OCI-LY3 (cell line): ENCODE results near the gene PCLO.

Experiments used
- H2AFZ ChIP-seq: fragments of 200-600, 300-600 bp; shearing (Covaris generic); 2 replicates; pipeline ENCODE4 v1.6.0; 2014; ENCODE audit warnings: antibody characterized with exemption, low read depth, low read length
- H3K27ac ChIP-seq: fragments of 200-600, 300-600 bp; sonication (generic); 2 replicates; pipeline ENCODE4 v1.5.1; 2014; ENCODE audit warnings: mild to moderate bottlenecking, low read length, moderate library complexity, mixed read lengths
- H3K27me3 ChIP-seq: fragments of 200-600, 300-600 bp; sonication (generic); 2 replicates; pipeline ENCODE4 v1.6.1; 2014; ENCODE audit warnings: low read depth, low read length, mixed read lengths
- H3K36me3 ChIP-seq: fragments of 200-600, 300-600 bp; sonication (generic); replicated peaks from 2 replicates; pipeline ENCODE3; 2014; ENCODE audit warnings: low read depth, low read length, mixed read lengths
- H3K4me1 ChIP-seq: fragments of 300-600, 200-600 bp; sonication (generic); 2 replicates; pipeline ENCODE4 v1.6.1; 2014; ENCODE audit warnings: low read length, mixed read lengths
- H3K4me2 ChIP-seq: fragments of 200-600, 300-600 bp; sonication (generic); 2 replicates; pipeline ENCODE4 v1.6.1; 2014; ENCODE audit warnings: low read length, mixed read lengths
- H3K4me3 ChIP-seq: fragments of 300-600, 200-600 bp; sonication (generic); 2 replicates; pipeline ENCODE4 v1.5.1; 2014; ENCODE audit warnings: antibody characterized with exemption, mild to moderate bottlenecking, low read length, moderate library complexity
- H3K79me2 ChIP-seq: fragments of 300-600, 200-600 bp; shearing (Covaris generic); 2 replicates; pipeline ENCODE4 v1.6.1; 2014; ENCODE audit warnings: mild to moderate bottlenecking, low read length, mixed read lengths
- H3K9ac ChIP-seq: fragments of 300-600, 200-600 bp; shearing (Covaris generic); 2 replicates; pipeline ENCODE4 v1.6.0; 2014; ENCODE audit warnings: mild to moderate bottlenecking, low read length, moderate library complexity
- H3K9me3 ChIP-seq: fragments of 200-600, 300-600 bp; shearing (Covaris generic); 2 replicates; pipeline ENCODE4 v1.6.1; 2014; ENCODE audit warnings: low read length, mixed read lengths; ENCODE audit not compliant: insufficient read depth
- H4K20me1 ChIP-seq: fragments of 200-600, 300-600 bp; sonication (generic); 2 replicates; pipeline ENCODE4 v1.6.1; 2016; ENCODE audit warnings: low read length, mixed read lengths; ENCODE audit not compliant: insufficient read depth
- CTCF ChIP-seq: fragments of 200-600, 300-600 bp; sonication (generic); IDR thresholded peaks from 2 replicates; pipeline ENCODE4 v1.5.1; 2014; ENCODE audit warnings: antibody characterized with exemption, low read length, low read depth
- EZH2phosphoT487 ChIP-seq: fragments of 200-600 bp; shearing (Covaris generic); IDR thresholded peaks from 2 replicates; pipeline ENCODE4 v1.6.1; 2018; ENCODE audit warnings: antibody characterized with exemption, mixed run types, low read depth

PCLO gene

GRCh38 chr7:82838314-82838713 lies 324.4 kb downstream of the PCLO start:
- TF ChIP-seq CTCF (no peak), EZH2phosphoT487 (no peak)
- Histone ChIP-seq H3K4me2 (no peak overlapping the region), H3K9ac (no peak overlapping the region), H4K20me1 (no peaks in the 10 kb centered on the region), H2AFZ (no peak overlapping the region), H3K9me3 (no peaks in the 10 kb centered on the region), H3K4me1 (no peaks in the 10 kb centered on the region), H3K27ac (no peak overlapping the region), H3K4me3 (no peak overlapping the region), H3K27me3 (no peaks in the 10 kb centered on the region), H3K36me3 (no peaks in the 10 kb centered on the region), H3K79me2 (no peaks in the 10 kb centered on the region)

- Histone ChIP-seq H3K4me3 (no peak overlapping the region), H2AFZ (no peak overlapping the region), H3K4me2 (no peak overlapping the region), H3K27me3 (no peaks in the 10 kb centered on the region), H3K9me3 (no peaks in the 10 kb centered on the region), H4K20me1 (no peaks in the 10 kb centered on the region), H3K36me3 (no peaks in the 10 kb centered on the region), H3K79me2 (no peaks in the 10 kb centered on the region), H3K4me1 (no peaks in the 10 kb centered on the region), H3K9ac (no peak overlapping the region), H3K27ac (no peak overlapping the region)
- TF ChIP-seq CTCF (no peak), EZH2phosphoT487 (no peak)
Measured at GRCh38 chr7:82823073-82823472, 339.6 kb downstream of the PCLO start.

- Histone ChIP-seq H3K9me3 (no peaks in the 10 kb centered on the region), H3K27me3 (no peaks in the 10 kb centered on the region), H3K27ac (no peak overlapping the region), H3K9ac (no peak overlapping the region), H3K79me2 (no peaks in the 10 kb centered on the region), H3K4me2 (no peak overlapping the region), H4K20me1 (no peaks in the 10 kb centered on the region), H2AFZ (no peak overlapping the region), H3K4me1 (no peaks in the 10 kb centered on the region), H3K4me3 (no peak overlapping the region), H3K36me3 (no peaks in the 10 kb centered on the region)
- TF ChIP-seq EZH2phosphoT487 (no peak), CTCF (no peak)
Measured at GRCh38 chr7:82821037-82821436, 341.6 kb downstream of the PCLO start.

GRCh38 chr7:82818171-82818570 lies 344.5 kb downstream of the PCLO start:
- Histone ChIP-seq H3K79me2 (no peaks in the 10 kb centered on the region), H3K36me3 (no peaks in the 10 kb centered on the region), H4K20me1 (no peaks in the 10 kb centered on the region), H3K4me1 (no peaks in the 10 kb centered on the region), H3K4me3 (no peak overlapping the region), H3K9ac (no peak overlapping the region), H3K27ac (no peak overlapping the region), H2AFZ (no peak overlapping the region), H3K9me3 (no peaks in the 10 kb centered on the region), H3K27me3 (no peaks in the 10 kb centered on the region), H3K4me2 (no peak overlapping the region)
- no peak for TF ChIP-seq EZH2phosphoT487
- TF ChIP-seq CTCF, result no peak
